Muscle layer of duodenum (tissue), 2 donors: ENCODE results near the gene RNF166.

Source experiments
- H3K27ac ChIP-seq: one replicate; pipeline ENCODE4 v1.7.0; 2013; ENCODE audit warnings: mild to moderate bottlenecking, low read length
- H3K27me3 ChIP-seq: one replicate; pipeline ENCODE4 v1.7.0; 2013; ENCODE audit warnings: low read depth, mild to moderate bottlenecking, control low read depth, low read length
- H3K36me3 ChIP-seq, 2 donors: one replicate each; pipeline ENCODE4 v1.7.0; 2013; ENCODE audit warnings: low read length in 2 of 2, control low read depth in 1 of 2, mild to moderate bottlenecking in 1 of 2; ENCODE audit not compliant: insufficient read depth in 2 of 2, control insufficient read depth in 1 of 2
- H3K4me1 ChIP-seq, 2 donors: one replicate each; pipeline ENCODE4 v1.7.0; 2013; ENCODE audit warnings: low read length in 2 of 2, mild to moderate bottlenecking in 2 of 2, control low read depth in 1 of 2, moderate library complexity in 1 of 2; ENCODE audit not compliant: insufficient read depth in 2 of 2, control insufficient read depth in 1 of 2
- H3K4me3 ChIP-seq, 2 donors: one replicate each; pipeline ENCODE4 v1.7.0; 2013; ENCODE audit warnings: low read length in 2 of 2, low read depth in 1 of 2, mild to moderate bottlenecking in 1 of 2
- H3K9me3 ChIP-seq, 2 donors: one replicate each; pipeline ENCODE4 v1.7.0; 2013; ENCODE audit warnings: low read length in 2 of 2, control low read depth in 1 of 2, mild to moderate bottlenecking in 1 of 2; ENCODE audit not compliant: control insufficient read depth in 1 of 2
- donor health status: healthy.

The RNF166 gene

DNA sequence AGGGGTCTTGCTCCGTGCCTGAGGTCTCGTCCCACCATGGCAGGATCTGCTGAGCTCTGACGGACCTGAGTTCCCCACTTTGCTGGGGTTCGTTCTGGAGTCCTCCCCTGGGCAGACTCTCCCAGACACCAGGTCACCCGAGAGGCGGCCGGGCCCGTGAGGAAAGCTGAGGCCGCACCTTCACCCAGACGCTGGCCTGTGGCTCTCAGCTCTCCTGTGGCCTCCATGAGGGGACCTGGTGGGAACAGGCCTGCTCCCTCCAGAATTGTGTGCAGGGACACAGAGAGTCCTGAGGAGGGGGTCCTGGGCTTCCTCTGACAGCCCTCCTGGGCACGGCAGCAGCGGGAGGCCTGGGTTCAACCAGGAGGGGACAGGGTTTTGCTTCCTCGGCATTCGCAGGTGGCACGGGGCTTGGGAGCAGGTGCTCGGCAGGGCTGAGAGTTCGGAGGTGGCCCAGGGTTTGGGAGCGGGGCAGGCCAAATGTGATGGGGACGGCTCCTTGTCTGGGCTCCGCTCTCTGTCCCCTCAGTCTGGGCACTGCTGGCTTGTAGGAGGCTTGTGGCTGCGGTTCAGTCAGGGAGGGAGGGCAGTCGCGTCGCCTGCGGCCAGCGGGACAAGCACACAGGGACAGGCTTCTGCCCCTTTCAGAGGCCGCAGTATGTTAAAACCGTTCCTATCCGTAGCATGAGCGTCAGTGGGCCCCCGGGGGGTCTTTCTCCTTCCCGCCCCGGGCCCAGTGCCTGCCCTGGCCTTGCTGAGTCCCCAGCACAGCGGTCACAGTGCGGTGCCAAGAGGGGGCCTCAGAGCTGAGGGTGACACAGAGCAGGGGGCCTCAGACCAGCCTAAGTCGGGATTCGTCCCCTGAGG, 11.8 kb downstream of the RNF166 start:
- peaks cover 7% of the 10 kb centered on the region for H3K27me3 ChIP-seq
- no peaks in the 10 kb centered on the region for H3K9me3 ChIP-seq
- H3K27ac ChIP-seq: no peak overlapping the region
- H3K36me3 ChIP-seq: peaks cover 0 to 40% of the 10 kb centered on the region in 2 donors
- no peak overlapping the region for H3K4me3 ChIP-seq
- H3K4me1 ChIP-seq: peaks cover 2 to 4% of the 10 kb centered on the region in 2 donors

GRCh38 chr16:88693420-88694177, 12.6 kb downstream of the RNF166 start:
- Histone ChIP-seq H3K4me1 (peaks cover 2 to 4% of the 10 kb centered on the region in 2 donors), H3K9me3 (no peaks in the 10 kb centered on the region), H3K36me3 (peaks cover 0 to 32% of the 10 kb centered on the region in 2 donors), H3K27ac (no peak overlapping the region), H3K4me3 (no peak overlapping the region), H3K27me3 (peaks cover 15% of the 10 kb centered on the region)

- Histone ChIP-seq H3K27ac (no peak overlapping the region), H3K4me3 (no peak overlapping the region), H3K9me3 (no peaks in the 10 kb centered on the region), H3K27me3 (peaks cover 19% of the 10 kb centered on the region), H3K4me1 (peaks cover 2 to 4% of the 10 kb centered on the region in 2 donors), H3K36me3 (peaks cover 0 to 24% of the 10 kb centered on the region in 2 donors)
These were observed 13.3 kb downstream of the RNF166 start for GRCh38 chr16:88692861-88693260.

DNA sequence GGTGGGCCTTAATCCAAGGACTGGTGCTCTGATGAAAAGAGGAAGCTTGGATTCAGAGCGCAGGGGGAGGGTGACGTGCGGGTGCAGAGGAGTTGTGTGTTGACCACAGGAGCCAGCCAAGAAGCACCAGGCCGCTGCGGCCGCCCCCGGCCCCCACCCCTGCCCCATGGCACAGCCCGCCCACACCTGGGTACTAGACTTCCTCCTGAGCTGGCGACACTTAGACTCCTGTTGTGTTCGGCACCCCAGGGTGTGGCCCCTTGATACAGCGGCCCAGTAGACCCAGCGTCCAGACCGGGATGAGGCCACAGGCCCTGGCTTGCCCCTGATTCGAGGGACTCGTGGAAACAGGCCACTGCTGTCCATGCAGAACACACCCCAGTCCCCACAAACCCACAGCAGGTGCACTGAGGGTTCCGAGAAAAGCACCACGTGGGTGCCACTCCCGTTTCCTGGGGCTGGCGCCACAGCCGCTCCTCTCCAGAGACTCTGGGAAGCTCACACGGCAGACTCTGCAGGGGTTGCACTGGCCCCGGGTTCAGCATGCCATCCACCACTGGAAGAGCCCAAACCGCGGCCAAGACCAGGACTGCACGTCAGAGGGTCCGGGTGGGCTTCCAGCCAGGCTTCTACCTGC, 14.2 kb downstream of the RNF166 start:
- H3K36me3 ChIP-seq: peaks cover 0 to 16% of the 10 kb centered on the region in 2 donors
- no peak overlapping the region for H3K27ac ChIP-seq
- peaks cover 19% of the 10 kb centered on the region for H3K27me3 ChIP-seq
- peaks cover 2 to 5% of the 10 kb centered on the region in 2 donors for H3K4me1 ChIP-seq
- H3K4me3 ChIP-seq: no peak overlapping the region
- H3K9me3 ChIP-seq: no peaks in the 10 kb centered on the region

DNA sequence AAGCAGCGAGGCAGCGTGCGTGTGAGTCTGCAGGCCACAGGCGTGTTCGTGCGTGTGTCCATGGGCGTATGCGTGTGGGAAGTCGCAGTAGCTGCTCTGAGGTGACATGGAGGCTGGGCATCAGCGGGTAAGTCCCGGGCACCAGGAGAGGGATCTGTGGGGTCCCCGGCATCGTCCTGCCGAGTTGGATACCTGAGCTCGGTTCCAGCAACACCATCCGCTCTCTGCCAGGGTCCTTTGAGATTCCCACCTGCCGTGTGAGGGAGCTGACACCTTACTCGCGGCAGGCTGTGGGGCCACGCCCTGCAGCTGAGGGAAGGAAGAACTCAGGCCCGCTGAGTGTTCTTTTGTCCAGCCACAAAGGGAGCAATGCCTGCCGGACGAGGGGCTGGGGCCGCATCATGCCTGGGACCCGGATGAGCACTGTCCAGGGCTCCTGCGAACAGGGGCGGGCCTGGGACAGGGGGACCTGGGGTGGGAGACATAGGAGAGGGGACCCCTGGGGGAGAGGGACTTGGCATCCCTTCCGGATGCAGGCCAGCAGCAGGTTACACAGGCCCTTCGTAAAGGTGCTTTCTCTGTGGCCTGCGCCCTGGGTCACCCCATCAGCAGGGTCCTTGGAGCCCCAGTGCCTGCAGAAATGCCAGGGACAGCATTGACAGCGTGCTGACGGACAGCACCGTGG, 14.9 kb downstream of the RNF166 start:
- Histone ChIP-seq H3K36me3 (peaks cover 0 to 8% of the 10 kb centered on the region in 2 donors), H3K4me1 (peaks cover 2 to 12% of the 10 kb centered on the region in 2 donors), H3K27me3 (peaks cover 19% of the 10 kb centered on the region), H3K27ac (no peak overlapping the region), H3K9me3 (no peaks in the 10 kb centered on the region), H3K4me3 (no peak overlapping the region)

DNA sequence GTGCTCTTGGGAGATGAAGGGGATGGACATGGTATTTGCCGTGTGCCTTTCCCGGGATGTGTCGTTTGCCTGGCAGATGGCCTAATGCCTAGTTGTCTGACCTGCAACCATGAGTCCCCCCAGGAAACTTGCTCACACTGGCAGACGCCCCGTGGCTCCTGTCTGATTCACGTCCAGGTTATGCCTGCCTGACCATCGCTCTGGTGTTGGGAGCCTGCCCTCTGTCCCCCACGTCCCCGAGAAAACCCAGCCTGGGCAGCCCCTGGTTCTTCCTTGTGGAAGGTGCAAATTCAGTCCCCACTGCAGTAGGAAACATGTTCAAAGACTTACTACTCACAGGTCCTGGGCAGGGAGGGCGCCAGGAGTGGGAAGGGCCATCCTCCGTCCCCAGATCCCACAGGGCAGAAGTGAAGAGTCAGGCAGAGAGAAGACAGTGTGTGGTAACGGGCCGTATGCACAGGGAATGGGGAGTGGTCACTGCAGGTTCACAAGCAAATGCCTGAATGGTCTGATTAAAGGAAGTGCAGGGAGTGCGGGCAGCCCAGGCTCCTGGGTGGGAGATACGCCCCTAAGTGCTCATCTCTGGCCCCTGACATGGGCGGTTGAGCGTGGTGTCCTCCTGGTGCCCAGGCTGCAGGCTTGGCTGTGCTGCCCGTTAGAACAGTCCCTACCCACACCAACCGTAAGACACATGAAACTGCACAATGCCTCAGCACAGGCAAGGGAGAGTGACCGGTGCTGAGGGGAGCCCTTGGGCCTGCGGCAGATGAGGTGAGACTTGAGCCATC, 15.7 kb downstream of the RNF166 start:
- H3K27me3 ChIP-seq: peaks cover 19% of the 10 kb centered on the region

DNA sequence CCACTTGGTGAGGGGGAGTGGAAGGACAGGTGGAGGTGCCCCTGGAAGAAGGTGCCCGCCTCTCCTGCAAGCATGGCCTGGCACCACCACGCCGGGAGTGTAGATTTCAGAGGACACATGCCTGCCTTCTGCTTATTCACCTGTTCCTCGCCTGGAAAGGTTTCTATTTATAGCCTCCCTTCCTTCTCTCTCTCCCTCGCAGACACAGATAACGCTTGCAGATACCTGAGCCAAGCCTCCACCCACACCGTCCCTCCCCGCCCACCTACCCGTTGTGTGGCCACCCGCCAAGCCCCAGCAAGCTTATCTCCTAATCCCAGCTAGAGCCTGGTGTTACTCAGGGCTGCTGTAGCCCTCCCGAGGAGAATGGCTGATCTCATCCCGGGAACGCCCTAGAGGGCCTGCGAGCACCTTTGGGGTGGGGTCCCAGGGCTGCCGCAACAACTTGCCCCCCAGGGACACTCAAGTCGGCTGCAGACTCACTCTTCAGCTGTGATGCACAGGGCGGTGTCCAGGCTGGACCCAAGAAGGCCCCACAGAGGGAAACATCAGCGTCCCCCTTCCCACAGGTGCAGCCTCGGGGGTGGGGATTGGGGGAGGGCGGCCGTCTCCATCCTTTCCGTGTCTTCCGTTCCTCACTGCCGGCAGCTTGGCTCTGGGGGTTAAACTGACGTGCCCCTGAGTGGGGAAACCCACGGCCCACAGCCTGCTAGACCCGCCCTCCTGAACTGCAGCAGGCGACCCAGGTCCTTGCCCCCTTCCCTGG, 18.0 kb downstream of the RNF166 start:
- Histone ChIP-seq H3K4me3 (no peak overlapping the region), H3K36me3 (no peaks in the 10 kb centered on the region), H3K9me3 (no peaks in the 10 kb centered on the region), H3K4me1 (peaks cover 2 to 23% of the 10 kb centered on the region in 2 donors), H3K27me3 (peaks cover 34% of the 10 kb centered on the region), H3K27ac (no peak overlapping the region)

More for the DNA sequence above, 15.7 kb downstream of the RNF166 start:
- no peak overlapping the region for H3K27ac ChIP-seq
- peaks cover 2 to 19% of the 10 kb centered on the region in 2 donors for H3K4me1 ChIP-seq
- H3K36me3 ChIP-seq: peaks cover 0 to 2% of the 10 kb centered on the region in 2 donors
- no peaks in the 10 kb centered on the region for H3K9me3 ChIP-seq
- no peak overlapping the region for H3K4me3 ChIP-seq

GRCh38 chr16:88687676-88688012, 18.6 kb downstream of the RNF166 start:
- no peaks in the 10 kb centered on the region for H3K9me3 ChIP-seq
- H3K27me3 ChIP-seq: peaks cover 34% of the 10 kb centered on the region
- no peak overlapping the region for H3K4me3 ChIP-seq
- H3K36me3 ChIP-seq: no peaks in the 10 kb centered on the region
- H3K4me1 ChIP-seq: peaks cover 2 to 23% of the 10 kb centered on the region in 2 donors
- H3K27ac ChIP-seq: no peak overlapping the region

DNA sequence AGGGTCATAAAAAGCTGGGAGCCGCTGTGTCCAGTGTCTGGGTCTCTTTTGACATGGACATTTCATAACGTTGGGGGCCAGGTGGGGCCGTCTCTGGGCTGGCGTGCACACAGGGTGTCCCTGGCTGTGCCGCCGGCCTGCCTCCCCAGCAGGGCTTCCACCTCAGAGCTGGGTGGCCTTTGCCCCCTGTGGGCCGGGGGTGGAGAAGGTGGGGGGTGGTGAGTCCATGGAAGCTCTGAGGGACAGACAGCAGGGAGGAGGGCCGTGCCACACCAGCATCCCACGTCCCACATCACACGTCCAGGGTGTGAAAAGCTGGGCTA, 19.0 kb downstream of the RNF166 start:
- H3K27me3 ChIP-seq: peaks cover 37% of the 10 kb centered on the region
- H3K36me3 ChIP-seq: no peaks in the 10 kb centered on the region
- no peak overlapping the region for H3K27ac ChIP-seq
- no peak overlapping the region for H3K4me3 ChIP-seq
- H3K9me3 ChIP-seq: no peaks in the 10 kb centered on the region
- peaks cover 1 to 25% of the 10 kb centered on the region in 2 donors for H3K4me1 ChIP-seq
